Hepatocyte (in vitro differentiated cells): Measurements from ENCODE around the gene GIPR.

Experiments
- CTCF ChIP-seq: fragments of 200-600 bp; sonication (generic); IDR thresholded peaks from 2 replicates; pipeline ENCODE4 v1.5.1; 2016; ENCODE audit warnings: antibody characterized with exemption, mild to moderate bottlenecking; ENCODE audit not compliant: poor library complexity
- EZH2 ChIP-seq: fragments of 200-600 bp; sonication (generic); IDR thresholded peaks from 2 replicates; pipeline ENCODE4 v1.6.1; 2016; ENCODE audit warnings: antibody characterized with exemption, mild to moderate bottlenecking, borderline replicate concordance

GRCh38 chr19:45650722-45651121, 17.3 kb upstream of the GIPR start:
- TF ChIP-seq CTCF, result no peak
- no peak for TF ChIP-seq EZH2
